GM12878 (cell line): ENCODE results near the gene SLC24A3. TPM values are rescaled to one million over a fixed set of nuclear protein-coding genes. Genes with fewer than 3 reads are reported as not detected.

Experiments
- ATAC-seq: fragments of 200-7000 bp; cut with Tn5 transposase; 3 replicates; pipeline ENCODE4 v1.9.1; 2020; ENCODE audit warnings: mild to moderate bottlenecking, moderate library complexity
- BruUV-seq: library from RNA; stranded (reverse); fragments of 400-500 nt; replicated peaks from 2 replicates; lab custom pipeline; 2021; lab: Mats Ljungman, UMichigan
- CTCF ChIA-PET: fragments of 300-600 bp; sonication (Branson Sonifier 250); formaldehyde crosslinking; extraction: SDS; loops from one replicate; lab custom pipeline; 2021; ENCODE audit warnings: inconsistent platforms; lab: Yijun Ruan, JAX
- POLR2A ChIA-PET: fragments of 350-600 bp; formaldehyde crosslinking; extraction: SDS; loops from one replicate; lab custom pipeline; 2021; ENCODE audit warnings: inconsistent platforms; lab: Charles Lee
- RAD21 ChIA-PET: fragments of 300-600 bp; sonication (Branson Sonifier 250); formaldehyde crosslinking; loops from one replicate; lab custom pipeline; 2023; ENCODE audit warnings: antibody characterized with exemption; ENCODE audit not compliant: unreplicated experiment; lab: Charles Lee
- SMC1A ChIA-PET: fragments of 300-600 bp; sonication (Branson Sonifier 250); formaldehyde crosslinking; loops from one replicate; lab custom pipeline; 2023; ENCODE audit not compliant: unreplicated experiment, uncharacterized antibody; lab: Charles Lee
- DNase-seq: peaks from one replicate; pipeline ENCODE4 v3.0.0-alpha.2; 2011; ENCODE audit warnings: low read depth, low spot score
- FAIRE-seq: peaks from 3 replicates; lab custom pipeline; 2011; peaks lifted over from hg19 to GRCh38; lab: Jason Lieb, UNC
- H2AFZ ChIP-seq: 2 replicates; pipeline ENCODE4 v1.6.0; 2011; ENCODE audit warnings: low read depth, low read length, control low read depth; ENCODE audit not compliant: control insufficient read depth
- H3K27ac ChIP-seq: 2 replicates; pipeline ENCODE4 v1.5.1; 2011; ENCODE audit warnings: control low read depth; ENCODE audit not compliant: control insufficient read depth, insufficient read depth
- H3K27me3 ChIP-seq, 2 experiments: replicated peaks in 1 of 2; 2 replicates each; pipeline versions ENCODE4 v1.6.0 to v1.6.1; 2011; ENCODE audit warnings: low read length in 1 of 2; ENCODE audit not compliant: control insufficient read depth in 2 of 2, insufficient read depth in 2 of 2
- H3K36me3 ChIP-seq, 2 experiments: 2 replicates each; pipeline ENCODE4 v1.5.1; 2011; ENCODE audit warnings: low read length in 1 of 2; ENCODE audit not compliant: control insufficient read depth in 2 of 2, insufficient read depth in 2 of 2
- H3K4me1 ChIP-seq: 2 replicates; pipeline ENCODE4 v1.6.1; 2011; ENCODE audit warnings: mild to moderate bottlenecking, low read length, moderate library complexity, mixed read lengths; ENCODE audit not compliant: control insufficient read depth, insufficient read depth
- H3K4me2 ChIP-seq: 2 replicates; pipeline ENCODE4 v1.6.0; 2011; ENCODE audit warnings: control low read depth; ENCODE audit not compliant: control insufficient read depth, insufficient read depth
- H3K4me3 ChIP-seq: fragments of 200-600 bp; sonication (generic); 2 replicates; pipeline ENCODE4 v1.5.1; 2016
- H3K79me2 ChIP-seq: 2 replicates; pipeline ENCODE4 v1.6.0; 2011; ENCODE audit warnings: low read length; ENCODE audit not compliant: control insufficient read depth, insufficient read depth
- H3K9ac ChIP-seq: 2 replicates; pipeline ENCODE4 v1.8.0; 2011; ENCODE audit warnings: low read length, control low read depth, mixed read lengths; ENCODE audit not compliant: control insufficient read depth, insufficient read depth
- H3K9me3 ChIP-seq: replicated peaks from 3 replicates; pipeline ENCODE4 v1.5.1; 2011; ENCODE audit warnings: mild to moderate bottlenecking, low read length; ENCODE audit not compliant: control insufficient read depth, insufficient read depth
- H4K20me1 ChIP-seq: 2 replicates; pipeline ENCODE4 v1.6.0; 2011; ENCODE audit not compliant: control insufficient read depth, insufficient read depth
- ATF2 ChIP-seq: IDR thresholded peaks from 2 replicates; pipeline ENCODE4 v1.6.1; 2012; ENCODE audit warnings: low read length, inconsistent platforms
- BCL11A ChIP-seq: IDR thresholded peaks from 2 replicates; pipeline ENCODE4 v1.6.1; 2011; ENCODE audit warnings: low read depth, low read length
- FOS ChIP-seq: IDR thresholded peaks from 3 replicates; pipeline ENCODE4 v1.6.1; 2011; ENCODE audit warnings: borderline replicate concordance; ENCODE audit not compliant: insufficient read length; ENCODE audit errors: extremely low read depth
- FOXK2 ChIP-seq: fragments of 450-650 bp; IDR thresholded peaks from 2 replicates; pipeline ENCODE4 v1.6.1; 2017; ENCODE audit warnings: mild to moderate bottlenecking, moderate library complexity
- GATAD2B ChIP-seq: fragments of 450-650 bp; conservative IDR thresholded peaks from 2 replicates; pipeline ENCODE4 v1.6.1; 2017; ENCODE audit warnings: low read depth, mild to moderate bottlenecking, moderate library complexity
- POU2F2 ChIP-seq: IDR thresholded peaks from 3 replicates; pipeline ENCODE4 v1.6.1; 2011; ENCODE audit warnings: low read depth, mild to moderate bottlenecking, low read length, borderline replicate concordance
- PRDM15 ChIP-seq: fragments of 450-650 bp; formaldehyde crosslinking; IDR thresholded peaks from 2 replicates; pipeline ENCODE4 v1.4.0; 2020; ENCODE audit warnings: mild to moderate bottlenecking, moderate library complexity
- RUNX3 ChIP-seq: IDR thresholded peaks from 2 replicates; pipeline ENCODE4 v1.6.1; 2012; ENCODE audit warnings: low read length, inconsistent platforms
- SUPT20H ChIP-seq: IDR thresholded peaks from 2 replicates; pipeline ENCODE4 v1.6.1; 2011; ENCODE audit warnings: low read depth, mild to moderate bottlenecking, low read length, moderate library complexity, borderline replicate concordance; ENCODE audit not compliant: control insufficient read depth
- TAF1 ChIP-seq: IDR thresholded peaks from 2 replicates; pipeline ENCODE4 v1.6.1; 2011; ENCODE audit warnings: mild to moderate bottlenecking, low read depth, low read length, borderline replicate concordance
- TCF12 ChIP-seq: IDR thresholded peaks from 2 replicates; pipeline ENCODE4 v1.6.1; 2011; ENCODE audit warnings: low read depth, mild to moderate bottlenecking, low read length
- WGBS: methylation state at CpG from one replicate; pipeline ENCODE4 v1.1.6; 2016; ENCODE audit warnings: low lambda C conversion rate; ENCODE audit not compliant: insufficient replicate concordance, insufficient coverage; ENCODE audit errors: missing lambda C conversion rate; 5-methylcytosine and 5-hydroxymethylcytosine counted together
- in situ Hi-C: fragments of 300-500 bp; cut with MboI; formaldehyde crosslinking; loops from 9 replicates; pipeline ENCODE4 v1.14.3; 2018; ENCODE audit warnings: mixed read lengths
- intact Hi-C: fragments of 100-400 bp; cut with micrococcal nuclease; formaldehyde crosslinking; loops from one replicate; pipeline ENCODE4 v1.14.2; 2022; ENCODE audit not compliant: unreplicated experiment
- polyA plus RNA-seq, 11 experiments: library from polyadenylated mRNA; depleted of rRNA in 4 of 11; unstranded in 6 of 11; stranded (reverse) in 5 of 11; fragments of >200 nt; fragmentation: Nextera tagmentation in 4 of 11; fragmentation: Illumina TruSeq in 1 of 11; extraction: Ambion mirVana in 4 of 11; extraction: Trizol in 1 of 11; gene quantifications; 1 replicate in 1 of 11; 2 replicates in 10 of 11; pipeline versions ENCODE4 v1.2.1 to v1.2.3, GENCODE V29; 2011 to 2016; ENCODE audit warnings: inconsistent platforms in 2 of 11, missing spikeins in 2 of 11, low read depth in 1 of 11
- total RNA-seq, 4 experiments: library from RNA; depleted of rRNA in 3 of 4; stranded (reverse); fragments of >200 nt in 3 of 4; fragmentation: Illumina TruSeq in 1 of 4; extraction: Trizol in 1 of 4; gene quantifications; 2 replicates each; pipeline versions ENCODE4 v1.2.1 to v1.2.3, GENCODE V29; 2013 to 2021

SLC24A3 gene
- total and polyA plus RNA-seq, 10 of the 15 experiments (the other 5 are each of a cell fraction or from before 2014, with no cell fraction given): 0.04 TPM; not detected in 9

DNA sequence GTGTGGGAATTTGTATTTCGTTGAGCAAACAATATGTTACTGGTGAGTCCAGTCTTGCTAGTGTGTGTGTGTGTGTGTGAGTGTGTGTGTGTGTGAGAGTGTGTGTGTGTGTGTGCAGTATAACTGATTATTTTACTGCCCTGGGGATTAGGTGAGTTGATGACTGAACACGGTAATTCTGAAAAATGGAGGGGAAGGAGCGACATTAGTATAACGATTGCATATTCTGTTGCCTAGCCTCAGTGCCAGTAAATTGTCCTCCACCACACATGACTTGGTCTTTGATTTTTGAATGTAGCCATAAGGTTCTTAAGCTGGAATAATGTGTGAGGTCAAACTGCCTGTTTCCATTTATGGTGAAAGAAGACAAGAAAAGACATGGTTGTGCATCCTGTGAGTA is 121.1 kb downstream of the SLC24A3 start:
- ChIA-PET SMC1A (no interaction called here), CTCF (interaction anchor here (1.0 kb wide), 1 partner anchor 24 kb away, joined by 3 read pairs; no protein-coding TSS in a partner anchor), RAD21 (no interaction called here), POLR2A (no interaction called here)
- no TSS peak for BruUV-seq
- intact Hi-C loops (no loop called here), in situ Hi-C loops (no loop called here)
- Histone ChIP-seq H4K20me1 (0 out of 2 replicates have a peak, but pooled peaks cover 3% of the 10 kb centered on the region), H3K4me2 (no peak overlapping the region), H3K4me1 (no peaks in the 10 kb centered on the region), H3K79me2 (no peaks in the 10 kb centered on the region), H3K27ac (no peak overlapping the region), H3K9ac (no peak overlapping the region), H3K4me3 (no peak overlapping the region), H3K9me3 (no peaks in the 10 kb centered on the region), H2AFZ (no peak overlapping the region), H3K36me3 (no peaks in the 10 kb centered on the region), H3K27me3 (0 out of 4 replicates have a peak, but pooled peaks cover 2 to 4% of the 10 kb centered on the region in 2 experiments)
- no peak for FAIRE-seq
- TF ChIP-seq GATAD2B (no peak), POU2F2 (no peak), BCL11A (no peak), TAF1 (no peak), PRDM15 (CRISPR knock-in tag) (no peak), FOXK2 (no peak), RUNX3 (no peak), TCF12 (no peak), ATF2 (no peak), SUPT20H (no peak), FOS (no peak)
- no peak for DNase-seq
- ATAC-seq: no peak
- 68% methylated on average over 4 of the region's 4 CpGs for WGBS
